ENCODE results near the gene EEFSEC.
A peak's percentile ranks its signal among the peaks of the same experiment; 100 is the strongest.

EEFSEC gene

GRCh38 chr3:128153156-128154041 lies at the start of gene EEFSEC:
EEFSEC (plus strand) TSS chr3:128153481; CDS start chr3:128153508, 27 bp downstream.
- Histone ChIP-seq H3K27ac (ENCODE audit: low read depth, low read length) (peak within 1 kb of the TSS; percentile 69), H3K27me3 (ENCODE audit: insufficient read depth, low read length) (no peaks in the 10 kb centered on the region), H3K79me2 (ENCODE audit: control insufficient read depth, insufficient read depth, low read length, unreplicated experiment) (peaks cover 17% of the 10 kb centered on the region), H3K4me3 (ENCODE audit: low read depth, low read length) (peak within 1 kb of the TSS; percentile 83), H3K36me3 (ENCODE audit: insufficient read depth, low read length) (peaks cover 21% of the 10 kb centered on the region), H3K4me1 (ENCODE audit: control insufficient read depth, insufficient read depth, low read length, unreplicated experiment) (no peaks in the 10 kb centered on the region), H2AFZ (ENCODE audit: low read length, unreplicated experiment) (peak within 1 kb of the TSS; percentile 99)

- Histone ChIP-seq H3K4me3 (ENCODE audit: low read depth, low read length) (no peak overlapping the region), H3K27ac (ENCODE audit: low read depth, low read length) (no peak overlapping the region), H3K36me3 (ENCODE audit: insufficient read depth, low read length) (peaks cover 17% of the 10 kb centered on the region), H3K27me3 (ENCODE audit: insufficient read depth, low read length) (no peaks in the 10 kb centered on the region), H2AFZ (ENCODE audit: low read length, unreplicated experiment) (no peak overlapping the region), H3K79me2 (ENCODE audit: control insufficient read depth, insufficient read depth, low read length, unreplicated experiment) (no peaks in the 10 kb centered on the region), H3K4me1 (ENCODE audit: control insufficient read depth, insufficient read depth, low read length, unreplicated experiment) (peaks cover 21% of the 10 kb centered on the region)
These were observed 45.4 kb upstream of the EEFSEC start for GRCh38 chr3:128107834-128108233.

- peaks cover 26% of the 10 kb centered on the region for H3K4me1 ChIP-seq (ENCODE audit: control insufficient read depth, insufficient read depth, low read length, unreplicated experiment)
- H3K79me2 ChIP-seq (ENCODE audit: control insufficient read depth, insufficient read depth, low read length, unreplicated experiment): peaks cover 21% of the 10 kb centered on the region
- H3K36me3 ChIP-seq (ENCODE audit: insufficient read depth, low read length): peaks cover 23% of the 10 kb centered on the region
- peak overlapping the region; percentile 89; the same call in 1 of the 2 replicates for H3K27ac ChIP-seq (ENCODE audit: low read depth, low read length)
- no peak overlapping the region for H2AFZ ChIP-seq (ENCODE audit: low read length, unreplicated experiment)
- H3K27me3 ChIP-seq (ENCODE audit: insufficient read depth, low read length): no peaks in the 10 kb centered on the region
- no peak overlapping the region for H3K4me3 ChIP-seq (ENCODE audit: low read depth, low read length)
These were observed 42.1 kb upstream of the EEFSEC start for GRCh38 chr3:128111147-128111546.

GRCh38 chr3:128112357-128112968 lies 40.8 kb upstream of the EEFSEC start:
- H3K27ac ChIP-seq (ENCODE audit: low read depth, low read length): peak overlapping the region; percentile 89
- H3K4me1 ChIP-seq (ENCODE audit: control insufficient read depth, insufficient read depth, low read length, unreplicated experiment): peaks cover 26% of the 10 kb centered on the region

GRCh38 chr3:128113817-128114794 lies 39.2 kb upstream of the EEFSEC start:
- Histone ChIP-seq H3K27me3 (ENCODE audit: insufficient read depth, low read length) (no peaks in the 10 kb centered on the region), H2AFZ (ENCODE audit: low read length, unreplicated experiment) (no peak overlapping the region), H3K4me1 (ENCODE audit: control insufficient read depth, insufficient read depth, low read length, unreplicated experiment) (peaks cover 26% of the 10 kb centered on the region), H3K4me3 (ENCODE audit: low read depth, low read length) (no peak overlapping the region; the same call in 1 of the 2 replicates), H3K36me3 (ENCODE audit: insufficient read depth, low read length) (peaks cover 12% of the 10 kb centered on the region; the same call in 1 of the 2 replicates), H3K27ac (ENCODE audit: low read depth, low read length) (no peak overlapping the region), H3K79me2 (ENCODE audit: control insufficient read depth, insufficient read depth, low read length, unreplicated experiment) (peaks cover 29% of the 10 kb centered on the region)

More at GRCh38 chr3:128112357-128112968, 40.8 kb upstream of the EEFSEC start:
- H3K4me3 ChIP-seq (ENCODE audit: low read depth, low read length): peak overlapping the region; percentile 20; the same call in 1 of the 2 replicates
- H3K36me3 ChIP-seq (ENCODE audit: insufficient read depth, low read length): peaks cover 13% of the 10 kb centered on the region
- H2AFZ ChIP-seq (ENCODE audit: low read length, unreplicated experiment): no peak overlapping the region
- peaks cover 25% of the 10 kb centered on the region for H3K79me2 ChIP-seq (ENCODE audit: control insufficient read depth, insufficient read depth, low read length, unreplicated experiment)
- no peaks in the 10 kb centered on the region for H3K27me3 ChIP-seq (ENCODE audit: insufficient read depth, low read length)

GRCh38 chr3:128122013-128122412 lies 31.3 kb upstream of the EEFSEC start:
- Histone ChIP-seq H3K27ac (ENCODE audit: low read depth, low read length) (no peak overlapping the region), H3K79me2 (ENCODE audit: control insufficient read depth, insufficient read depth, low read length, unreplicated experiment) (peaks cover 32% of the 10 kb centered on the region)

GRCh38 chr3:128123156-128123537 lies 30.1 kb upstream of the EEFSEC start:
- Histone ChIP-seq H3K79me2 (ENCODE audit: control insufficient read depth, insufficient read depth, low read length, unreplicated experiment) (peaks cover 24% of the 10 kb centered on the region), H3K4me1 (ENCODE audit: control insufficient read depth, insufficient read depth, low read length, unreplicated experiment) (peaks cover 10% of the 10 kb centered on the region), H2AFZ (ENCODE audit: low read length, unreplicated experiment) (peak overlapping the region; percentile 27), H3K36me3 (ENCODE audit: insufficient read depth, low read length) (peaks cover 5% of the 10 kb centered on the region; the same call in 1 of the 2 replicates), H3K27me3 (ENCODE audit: insufficient read depth, low read length) (no peaks in the 10 kb centered on the region), H3K4me3 (ENCODE audit: low read depth, low read length) (peak overlapping the region; percentile 98), H3K27ac (ENCODE audit: low read depth, low read length) (peak overlapping the region; percentile 85; the same call in 1 of the 2 replicates)

More at GRCh38 chr3:128122013-128122412, 31.3 kb upstream of the EEFSEC start:
- no peaks in the 10 kb centered on the region for H3K27me3 ChIP-seq (ENCODE audit: insufficient read depth, low read length)
- no peak overlapping the region for H2AFZ ChIP-seq (ENCODE audit: low read length, unreplicated experiment)
- peaks cover 5% of the 10 kb centered on the region; the same call in 1 of the 2 replicates for H3K36me3 ChIP-seq (ENCODE audit: insufficient read depth, low read length)
- peak overlapping the region; percentile 98 for H3K4me3 ChIP-seq (ENCODE audit: low read depth, low read length)
- H3K4me1 ChIP-seq (ENCODE audit: control insufficient read depth, insufficient read depth, low read length, unreplicated experiment): peaks cover 10% of the 10 kb centered on the region

- Histone ChIP-seq H3K4me1 (ENCODE audit: control insufficient read depth, insufficient read depth, low read length, unreplicated experiment) (peaks cover 10% of the 10 kb centered on the region), H3K79me2 (ENCODE audit: control insufficient read depth, insufficient read depth, low read length, unreplicated experiment) (peaks cover 24% of the 10 kb centered on the region), H3K27me3 (ENCODE audit: insufficient read depth, low read length) (no peaks in the 10 kb centered on the region), H3K27ac (ENCODE audit: low read depth, low read length) (peak within 1 kb of the TSS; percentile 85), H3K36me3 (ENCODE audit: insufficient read depth, low read length) (peaks cover 4% of the 10 kb centered on the region; the same call in 1 of the 2 replicates), H3K4me3 (ENCODE audit: low read depth, low read length) (peak within 1 kb of the TSS; percentile 98), H2AFZ (ENCODE audit: low read length, unreplicated experiment) (peak within 1 kb of the TSS; percentile 94)
These were observed 29.5 kb upstream of the EEFSEC start, which contains the start of gene RUVBL1 for GRCh38 chr3:128123538-128124368. RUVBL1 (minus strand) TSS chr3:128123812; CDS start chr3:128123724, 88 bp downstream.

GRCh38 chr3:128127236-128127635 lies 26.0 kb upstream of the EEFSEC start:
- H3K79me2 ChIP-seq (ENCODE audit: control insufficient read depth, insufficient read depth, low read length, unreplicated experiment): peaks cover 13% of the 10 kb centered on the region
- H3K4me3 ChIP-seq (ENCODE audit: low read depth, low read length): no peak overlapping the region
- no peaks in the 10 kb centered on the region for H3K27me3 ChIP-seq (ENCODE audit: insufficient read depth, low read length)
- no peak overlapping the region for H2AFZ ChIP-seq (ENCODE audit: low read length, unreplicated experiment)
- no peaks in the 10 kb centered on the region for H3K36me3 ChIP-seq (ENCODE audit: insufficient read depth, low read length)
- H3K27ac ChIP-seq (ENCODE audit: low read depth, low read length): no peak overlapping the region
- H3K4me1 ChIP-seq (ENCODE audit: control insufficient read depth, insufficient read depth, low read length, unreplicated experiment): peaks cover 5% of the 10 kb centered on the region

Measured in ACC112 (cell line).